ENCODE measurements around the gene PRDM16.

GRCh38 chr1:3103967-3104677, 35.1 kb downstream of the PRDM16 start:
- TF ChIP-seq POLR2A (IDR thresholded peaks at IDR 0.05): no peak
- TF ChIP-seq, protein P1, sequence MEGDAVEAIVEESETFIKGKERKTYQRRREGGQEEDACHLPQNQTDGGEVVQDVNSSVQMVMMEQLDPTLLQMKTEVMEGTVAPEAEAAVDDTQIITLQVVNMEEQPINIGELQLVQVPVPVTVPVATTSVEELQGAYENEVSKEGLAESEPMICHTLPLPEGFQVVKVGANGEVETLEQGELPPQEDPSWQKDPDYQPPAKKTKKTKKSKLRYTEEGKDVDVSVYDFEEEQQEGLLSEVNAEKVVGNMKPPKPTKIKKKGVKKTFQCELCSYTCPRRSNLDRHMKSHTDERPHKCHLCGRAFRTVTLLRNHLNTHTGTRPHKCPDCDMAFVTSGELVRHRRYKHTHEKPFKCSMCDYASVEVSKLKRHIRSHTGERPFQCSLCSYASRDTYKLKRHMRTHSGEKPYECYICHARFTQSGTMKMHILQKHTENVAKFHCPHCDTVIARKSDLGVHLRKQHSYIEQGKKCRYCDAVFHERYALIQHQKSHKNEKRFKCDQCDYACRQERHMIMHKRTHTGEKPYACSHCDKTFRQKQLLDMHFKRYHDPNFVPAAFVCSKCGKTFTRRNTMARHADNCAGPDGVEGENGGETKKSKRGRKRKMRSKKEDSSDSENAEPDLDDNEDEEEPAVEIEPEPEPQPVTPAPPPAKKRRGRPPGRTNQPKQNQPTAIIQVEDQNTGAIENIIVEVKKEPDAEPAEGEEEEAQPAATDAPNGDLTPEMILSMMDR (IDR thresholded peaks at IDR 0.05): no peak
